Activated T-cell treated with anti-CD3 and anti-CD28 coated beads, Interleukin-2, amount 50 U/mL, for 4 hours (primary cell): Measurements from ENCODE around the gene CLUH. TPM values are rescaled to one million over a fixed set of nuclear protein-coding genes. Genes with fewer than 3 reads are reported as not detected.
"Not testable (repeated sequence)": the region's sequence is repeated elsewhere in the genome, so short reads cannot be mapped to it uniquely, and the experiment has no call there.

Experiments
- ATAC-seq, 2 donors: fragments of 200-7000 bp; cut with Tn5 transposase; one replicate each; pipeline ENCODE4 v1.10.0; 2021
- DNase-seq: peaks from one replicate; pipeline ENCODE4 v3.0.0-alpha.2; 2020
- H3K27me3 Mint-ChIP-seq: one replicate; pipeline ENCODE4 v1.8.0; 2021; ENCODE audit warnings: low read depth, mixed read lengths
- H3K36me3 Mint-ChIP-seq: one replicate; pipeline ENCODE4 v1.8.0; 2022; ENCODE audit warnings: mixed read lengths; ENCODE audit not compliant: insufficient read depth
- H3K4me1 Mint-ChIP-seq: one replicate; pipeline ENCODE4 v1.8.0; 2021; ENCODE audit warnings: low read depth, mixed read lengths
- H3K4me3 Mint-ChIP-seq: one replicate; pipeline ENCODE4 v1.8.0; 2021; ENCODE audit warnings: mild to moderate bottlenecking, moderate library complexity, mixed read lengths
- H3K9me3 Mint-ChIP-seq: one replicate; pipeline ENCODE4 v1.8.0; 2021; ENCODE audit warnings: mixed read lengths
- total RNA-seq, 3 donors: library from RNA; stranded (reverse); gene quantifications; one replicate each; pipeline ENCODE4 v1.2.1, GENCODE V29; 2021

The CLUH gene
- total RNA-seq, 3 donors from 2014 or later = 245 to 297 (median 279) TPM

GRCh38 chr17:2660410-2660809 lies 51.2 kb downstream of the CLUH start:
- not testable (repeated sequence) for H3K4me3 Mint-ChIP-seq, ATAC-seq, H3K27me3 Mint-ChIP-seq, H3K9me3 Mint-ChIP-seq, DNase-seq
- Mint-ChIP-seq H3K4me1 (peaks cover 48% of the 10 kb centered on the region), H3K36me3 (peaks cover 13% of the 10 kb centered on the region)

DNA sequence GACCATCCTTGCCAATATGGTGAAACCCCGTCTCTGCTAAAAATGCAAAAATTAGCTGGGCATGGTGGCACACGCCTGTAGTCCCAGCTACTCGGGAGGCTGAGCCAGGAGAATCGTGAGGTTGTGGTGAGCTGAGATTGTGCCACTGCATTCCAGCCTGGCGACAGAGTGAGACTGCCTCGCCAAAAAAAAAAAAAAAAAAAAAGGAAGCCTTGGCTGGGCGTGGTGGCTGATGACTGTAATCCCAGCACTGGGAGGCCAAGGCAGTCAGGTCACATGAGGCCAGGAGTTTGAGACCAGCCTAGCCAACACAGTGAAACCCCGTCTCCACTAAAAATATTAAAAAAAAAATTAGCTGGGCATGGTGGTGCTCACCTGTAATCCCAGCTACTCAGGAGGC lies 52.2 kb downstream of the CLUH start:
- not testable (repeated sequence) for H3K27me3 Mint-ChIP-seq, H3K4me3 Mint-ChIP-seq, H3K9me3 Mint-ChIP-seq, DNase-seq, ATAC-seq
- H3K36me3 Mint-ChIP-seq = peaks cover 12% of the 10 kb centered on the region
- H3K4me1 Mint-ChIP-seq = peaks cover 49% of the 10 kb centered on the region

DNA sequence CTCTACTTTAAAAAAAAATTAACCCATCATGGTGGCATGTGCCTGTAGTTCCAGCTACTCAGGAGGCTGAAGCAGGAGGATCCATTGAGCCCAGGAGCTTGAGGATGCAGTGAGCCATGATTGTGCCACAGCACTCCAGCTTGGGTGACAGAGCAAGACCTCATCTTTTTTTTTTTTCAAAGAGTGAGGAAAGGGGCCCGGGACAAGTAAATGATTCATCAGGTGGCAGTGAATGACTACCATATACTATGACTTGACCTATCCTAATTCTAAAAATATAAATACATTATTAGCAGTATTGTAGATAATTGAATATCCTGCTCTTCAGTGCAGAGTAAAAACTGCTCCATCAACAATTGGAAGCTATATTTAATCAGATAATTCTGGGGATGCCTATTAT lies 55.3 kb downstream of the CLUH start:
- ATAC-seq = no peak
- DNase-seq = no peak
- Mint-ChIP-seq H3K9me3 (no peaks in the 10 kb centered on the region), H3K4me3 (no peak overlapping the region), H3K36me3 (peaks cover 25% of the 10 kb centered on the region), H3K4me1 (peaks cover 43% of the 10 kb centered on the region), H3K27me3 (no peaks in the 10 kb centered on the region)

- Mint-ChIP-seq H3K9me3 (no peaks in the 10 kb centered on the region), H3K4me1 (peaks cover 39% of the 10 kb centered on the region), H3K36me3 (peaks cover 30% of the 10 kb centered on the region), H3K27me3 (no peaks in the 10 kb centered on the region), H3K4me3 (no peak overlapping the region)
- ATAC-seq (no peak), DNase-seq (no peak)
These were observed 56.0 kb downstream of the CLUH start for GRCh38 chr17:2655546-2655945.

DNA sequence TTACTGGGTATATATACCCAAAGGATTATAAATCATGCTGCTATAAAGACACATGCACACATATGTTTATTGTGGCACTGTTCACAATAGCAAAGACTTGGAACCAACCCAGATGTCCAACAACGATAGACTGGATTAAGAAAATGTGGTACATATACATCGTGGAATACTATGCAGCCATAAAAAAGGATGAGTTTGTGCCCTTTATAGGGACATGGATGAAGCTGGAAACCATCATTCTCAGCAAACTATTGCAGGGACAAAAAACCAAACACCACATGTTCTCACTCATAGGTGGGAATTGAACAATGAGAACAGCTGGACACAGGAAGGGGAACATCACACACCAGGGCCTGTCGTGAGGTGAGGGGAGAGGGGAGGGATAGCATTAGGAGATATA lies 58.7 kb downstream of the CLUH start:
- DNase-seq, H3K27me3 Mint-ChIP-seq, H3K4me3 Mint-ChIP-seq, ATAC-seq, H3K9me3 Mint-ChIP-seq: not testable (repeated sequence)
- Mint-ChIP-seq H3K4me1 (peaks cover 25% of the 10 kb centered on the region), H3K36me3 (peaks cover 27% of the 10 kb centered on the region)

DNA sequence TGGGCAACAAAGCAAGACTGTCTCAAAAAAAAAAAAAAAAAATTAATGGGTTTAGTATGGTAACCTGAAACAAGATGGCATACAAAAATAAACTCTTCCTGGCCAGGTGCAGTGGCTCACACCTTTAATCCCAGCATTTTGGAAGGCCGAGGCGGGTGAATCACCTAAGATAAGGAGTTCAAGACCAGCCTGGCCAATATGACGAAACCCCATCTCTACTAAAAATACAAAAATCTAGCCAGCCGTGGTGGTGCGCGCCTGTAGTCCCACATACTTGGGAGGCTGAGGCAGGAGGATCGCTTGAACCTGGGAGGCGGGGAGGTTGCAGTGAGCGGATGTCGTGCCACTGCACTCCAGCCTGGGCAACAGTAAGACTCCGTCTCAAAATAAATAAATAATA lies 62.4 kb downstream of the CLUH start:
- Mint-ChIP-seq H3K4me3 (no peak overlapping the region), H3K36me3 (peaks cover 25% of the 10 kb centered on the region), H3K27me3 (no peaks in the 10 kb centered on the region), H3K4me1 (peaks cover 6% of the 10 kb centered on the region), H3K9me3 (no peaks in the 10 kb centered on the region)
- ATAC-seq (no peak), DNase-seq (no peak)

- Mint-ChIP-seq H3K4me3 (no peak overlapping the region), H3K36me3 (peaks cover 23% of the 10 kb centered on the region), H3K9me3 (no peaks in the 10 kb centered on the region), H3K27me3 (no peaks in the 10 kb centered on the region), H3K4me1 (peaks cover 3% of the 10 kb centered on the region)
- DNase-seq (no peak), ATAC-seq (no peak)
These were observed 63.6 kb downstream of the CLUH start for GRCh38 chr17:2647957-2648356.

DNA sequence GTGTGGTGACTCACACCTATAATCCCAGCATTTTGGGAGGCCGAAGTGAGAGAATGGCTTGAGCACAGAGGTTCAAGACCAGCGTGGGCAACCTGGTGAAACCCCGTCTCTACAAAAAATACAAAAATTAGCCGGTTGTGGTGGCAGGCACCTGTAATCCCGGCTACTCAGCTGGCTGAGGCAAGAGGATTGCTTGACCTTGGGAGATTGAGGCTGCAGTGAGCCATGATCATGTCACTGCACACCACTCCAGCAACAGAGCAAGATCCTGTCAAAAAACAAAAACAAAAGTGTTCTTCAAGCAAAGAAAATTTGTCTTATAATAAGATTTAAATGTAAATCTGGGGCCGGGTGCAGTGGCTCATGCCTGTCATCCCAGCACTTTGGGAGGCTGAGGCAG lies 66.6 kb downstream of the CLUH start:
- H3K4me3 Mint-ChIP-seq = no peak overlapping the region
- DNase-seq (no peak), ATAC-seq (no peak)
- H3K9me3 Mint-ChIP-seq = no peaks in the 10 kb centered on the region
- H3K36me3 Mint-ChIP-seq = peaks cover 22% of the 10 kb centered on the region
- peaks cover 9% of the 10 kb centered on the region for H3K4me1 Mint-ChIP-seq
- H3K27me3 Mint-ChIP-seq = no peaks in the 10 kb centered on the region

Other genes with a start within 250 kb of the CLUH start
- 10 to 100 TPM; 69.7 to 73.9 (median 70.0) TPM for gene METTL16, start 199.9 kb downstream of the CLUH start, total RNA-seq
- gene PAFAH1B1, start 118.1 kb downstream of the CLUH start, total RNA-seq = 100 to 1,000 TPM; 122 to 133 (median 130) TPM
- under 1 TPM in 1 of 3 donors, not detected in 2; 0.16 TPM for gene CCDC92B, start 37.9 kb upstream of the CLUH start, total RNA-seq
- gene RAP1GAP2, start 84.7 kb upstream of the CLUH start, total RNA-seq = 1 to 10 TPM in 2 of 3 donors, under 1 TPM in 1; 0.29 to 1.6 (median 1.2) TPM